ENCODE data around the gene AQP7.

- no peak for TF ChIP-seq MAX (IDR thresholded peaks at IDR 0.05)
- TF ChIP-seq CTCF (IDR thresholded peaks at IDR 0.05; ENCODE audit: low read depth, low read length, missing input control) = no peak
- TF ChIP-seq FOXA1 (IDR thresholded peaks at IDR 0.05) = no peak
- no peak for TF ChIP-seq REST (IDR thresholded peaks at IDR 0.05)
- TF ChIP-seq RAD21 (IDR thresholded peaks at IDR 0.05) = no peak
- no peak for TF ChIP-seq ZBTB33 (IDR thresholded peaks at IDR 0.05)
- TF ChIP-seq HNF4G (IDR thresholded peaks at IDR 0.05) = no peak
- no peak for TF ChIP-seq SP1 (IDR thresholded peaks at IDR 0.05)
- TF ChIP-seq EGR1 (IDR thresholded peaks at IDR 0.05; ENCODE audit: low read depth in 2 of 2) = no peak
- no peak for TF ChIP-seq JUND (IDR thresholded peaks at IDR 0.05)
- no peak for TF ChIP-seq YY1 (IDR thresholded peaks at IDR 0.05)
- no peak for TF ChIP-seq NR2F2 (IDR thresholded peaks at IDR 0.05)
- no peak for TF ChIP-seq ATF3 (IDR thresholded peaks at IDR 0.05)
- no peak for TF ChIP-seq RXRA (IDR thresholded peaks at IDR 0.05)
These were observed 34.8 kb upstream of the AQP7 start for GRCh38 chr9:33437205-33437604.

All from liver (tissue), 3 donors.